Stimulated activated memory B cell treated with anti-CD40 and anti-IgM and Interleukin-4, amounts not matched to agents 10 μg/mL and 1 μg/mL and 100 μg/mL, for 72 hours (primary cell): ENCODE measurements around the gene CUBN.

ENCODE experiments used
- ATAC-seq: fragments of 150-1000 bp; cut with Tn5 transposase; 2 replicates; pipeline ENCODE4 v1.10.0; 2021
- H3K27ac Mint-ChIP-seq: one replicate; pipeline ENCODE4 v1.8.0; 2022; ENCODE audit warnings: mild to moderate bottlenecking, mixed read lengths
- H3K27me3 Mint-ChIP-seq: one replicate; pipeline ENCODE4 v1.8.0; 2022; ENCODE audit warnings: mixed read lengths
- H3K36me3 Mint-ChIP-seq: one replicate; pipeline ENCODE4 v1.8.0; 2022; ENCODE audit warnings: mixed read lengths
- H3K4me1 Mint-ChIP-seq: one replicate; pipeline ENCODE4 v1.8.0; 2022; ENCODE audit warnings: mixed read lengths
- H3K4me3 Mint-ChIP-seq: one replicate; pipeline ENCODE4 v1.8.0; 2022; ENCODE audit warnings: mild to moderate bottlenecking, moderate library complexity, mixed read lengths
- H3K9me3 Mint-ChIP-seq: one replicate; pipeline ENCODE4 v1.8.0; 2022; ENCODE audit warnings: mixed read lengths

Gene CUBN

GRCh38 chr10:17074541-17074847 is 55.1 kb downstream of the CUBN start:
- Mint-ChIP-seq H3K9me3 (no peaks in the 10 kb centered on the region), H3K27me3 (no peaks in the 10 kb centered on the region), H3K27ac (no peak overlapping the region), H3K36me3 (peaks cover 7% of the 10 kb centered on the region), H3K4me1 (no peaks in the 10 kb centered on the region), H3K4me3 (no peak overlapping the region)
- no peak for ATAC-seq

GRCh38 chr10:17073725-17074540 is 55.7 kb downstream of the CUBN start:
- no peaks in the 10 kb centered on the region for H3K9me3 Mint-ChIP-seq
- no peak for ATAC-seq
- H3K4me3 Mint-ChIP-seq = no peak overlapping the region
- H3K27ac Mint-ChIP-seq = no peak overlapping the region
- H3K4me1 Mint-ChIP-seq = no peaks in the 10 kb centered on the region
- no peaks in the 10 kb centered on the region for H3K27me3 Mint-ChIP-seq
- peaks cover 6% of the 10 kb centered on the region for H3K36me3 Mint-ChIP-seq

GRCh38 chr10:17068953-17069352 is 60.7 kb downstream of the CUBN start:
- no peak overlapping the region for H3K4me3 Mint-ChIP-seq
- peaks cover 15% of the 10 kb centered on the region for H3K36me3 Mint-ChIP-seq
- no peaks in the 10 kb centered on the region for H3K9me3 Mint-ChIP-seq
- no peak for ATAC-seq
- H3K4me1 Mint-ChIP-seq = no peaks in the 10 kb centered on the region
- no peak overlapping the region for H3K27ac Mint-ChIP-seq
- no peaks in the 10 kb centered on the region for H3K27me3 Mint-ChIP-seq

GRCh38 chr10:17067376-17068264 is 62.0 kb downstream of the CUBN start:
- no peak overlapping the region for H3K27ac Mint-ChIP-seq
- no peak for ATAC-seq

GRCh38 chr10:17066807-17067206 is 62.8 kb downstream of the CUBN start:
- no peak overlapping the region for H3K4me3 Mint-ChIP-seq

More at GRCh38 chr10:17067376-17068264, 62.0 kb downstream of the CUBN start:
- no peaks in the 10 kb centered on the region for H3K9me3 Mint-ChIP-seq
- peaks cover 17% of the 10 kb centered on the region for H3K36me3 Mint-ChIP-seq
- no peak overlapping the region for H3K4me3 Mint-ChIP-seq
- no peaks in the 10 kb centered on the region for H3K4me1 Mint-ChIP-seq
- no peaks in the 10 kb centered on the region for H3K27me3 Mint-ChIP-seq

GRCh38 chr10:17066000-17066399 is 63.6 kb downstream of the CUBN start:
- no peak overlapping the region for H3K27ac Mint-ChIP-seq
- no peak for ATAC-seq
- H3K27me3 Mint-ChIP-seq = no peaks in the 10 kb centered on the region
- H3K4me1 Mint-ChIP-seq = no peaks in the 10 kb centered on the region
- no peaks in the 10 kb centered on the region for H3K9me3 Mint-ChIP-seq
- H3K4me3 Mint-ChIP-seq = no peak overlapping the region
- peaks cover 17% of the 10 kb centered on the region for H3K36me3 Mint-ChIP-seq

More at GRCh38 chr10:17066807-17067206, 62.8 kb downstream of the CUBN start:
- Mint-ChIP-seq H3K27me3 (no peaks in the 10 kb centered on the region), H3K27ac (no peak overlapping the region), H3K36me3 (peaks cover 17% of the 10 kb centered on the region), H3K9me3 (no peaks in the 10 kb centered on the region), H3K4me1 (no peaks in the 10 kb centered on the region)
- ATAC-seq = no peak

GRCh38 chr10:17065273-17065672 is 64.3 kb downstream of the CUBN start:
- ATAC-seq = no peak
- Mint-ChIP-seq H3K4me3 (no peak overlapping the region), H3K4me1 (no peaks in the 10 kb centered on the region), H3K27me3 (no peaks in the 10 kb centered on the region), H3K36me3 (peaks cover 17% of the 10 kb centered on the region), H3K27ac (no peak overlapping the region), H3K9me3 (no peaks in the 10 kb centered on the region)

GRCh38 chr10:17064435-17064834 is 65.2 kb downstream of the CUBN start:
- ATAC-seq = no peak
- no peaks in the 10 kb centered on the region for H3K4me1 Mint-ChIP-seq
- no peaks in the 10 kb centered on the region for H3K9me3 Mint-ChIP-seq
- H3K4me3 Mint-ChIP-seq = no peak overlapping the region
- no peak overlapping the region for H3K27ac Mint-ChIP-seq
- peaks cover 22% of the 10 kb centered on the region for H3K36me3 Mint-ChIP-seq
- no peaks in the 10 kb centered on the region for H3K27me3 Mint-ChIP-seq

- H3K4me1 Mint-ChIP-seq = no peaks in the 10 kb centered on the region
- no peak overlapping the region for H3K4me3 Mint-ChIP-seq
- peaks cover 22% of the 10 kb centered on the region for H3K36me3 Mint-ChIP-seq
- no peak overlapping the region for H3K27ac Mint-ChIP-seq
- no peak for ATAC-seq
- H3K27me3 Mint-ChIP-seq = no peaks in the 10 kb centered on the region
- no peaks in the 10 kb centered on the region for H3K9me3 Mint-ChIP-seq
Observed at GRCh38 chr10:17062955-17063484, 66.6 kb downstream of the CUBN start.

GRCh38 chr10:17062493-17062892 is 67.1 kb downstream of the CUBN start:
- H3K27ac Mint-ChIP-seq = no peak overlapping the region
- H3K27me3 Mint-ChIP-seq = no peaks in the 10 kb centered on the region
- no peaks in the 10 kb centered on the region for H3K9me3 Mint-ChIP-seq
- ATAC-seq = no peak
- no peaks in the 10 kb centered on the region for H3K4me1 Mint-ChIP-seq
- peaks cover 22% of the 10 kb centered on the region for H3K36me3 Mint-ChIP-seq
- H3K4me3 Mint-ChIP-seq = no peak overlapping the region

- no peak overlapping the region for H3K27ac Mint-ChIP-seq
- no peak overlapping the region for H3K4me3 Mint-ChIP-seq
- H3K4me1 Mint-ChIP-seq = no peaks in the 10 kb centered on the region
- no peak for ATAC-seq
- H3K27me3 Mint-ChIP-seq = no peaks in the 10 kb centered on the region
- H3K36me3 Mint-ChIP-seq = peaks cover 22% of the 10 kb centered on the region
- no peaks in the 10 kb centered on the region for H3K9me3 Mint-ChIP-seq
Observed at GRCh38 chr10:17062009-17062408, 67.6 kb downstream of the CUBN start.

GRCh38 chr10:17061418-17061817 is 68.2 kb downstream of the CUBN start:
- H3K36me3 Mint-ChIP-seq = peaks cover 16% of the 10 kb centered on the region
- ATAC-seq = no peak
- H3K9me3 Mint-ChIP-seq = no peaks in the 10 kb centered on the region
- no peaks in the 10 kb centered on the region for H3K4me1 Mint-ChIP-seq
- H3K4me3 Mint-ChIP-seq = no peak overlapping the region
- no peaks in the 10 kb centered on the region for H3K27me3 Mint-ChIP-seq
- H3K27ac Mint-ChIP-seq = no peak overlapping the region

- no peak overlapping the region for H3K27ac Mint-ChIP-seq
- H3K36me3 Mint-ChIP-seq = peaks cover 11% of the 10 kb centered on the region
- no peak for ATAC-seq
- H3K4me1 Mint-ChIP-seq = no peaks in the 10 kb centered on the region
- H3K27me3 Mint-ChIP-seq = no peaks in the 10 kb centered on the region
- H3K9me3 Mint-ChIP-seq = no peaks in the 10 kb centered on the region
- no peak overlapping the region for H3K4me3 Mint-ChIP-seq
Observed at GRCh38 chr10:17060289-17060688, 69.3 kb downstream of the CUBN start.

GRCh38 chr10:17059197-17059688 is 70.4 kb downstream of the CUBN start:
- Mint-ChIP-seq H3K27ac (no peak overlapping the region), H3K4me3 (no peak overlapping the region), H3K36me3 (peaks cover 10% of the 10 kb centered on the region), H3K4me1 (no peaks in the 10 kb centered on the region), H3K9me3 (no peaks in the 10 kb centered on the region), H3K27me3 (no peaks in the 10 kb centered on the region)
- ATAC-seq = no peak

- Mint-ChIP-seq H3K27me3 (no peaks in the 10 kb centered on the region), H3K27ac (no peak overlapping the region), H3K4me3 (no peak overlapping the region), H3K36me3 (peaks cover 5% of the 10 kb centered on the region), H3K9me3 (no peaks in the 10 kb centered on the region), H3K4me1 (no peaks in the 10 kb centered on the region)
- no peak for ATAC-seq
Observed at GRCh38 chr10:17058093-17058492, 71.5 kb downstream of the CUBN start.
